Urinary bladder (tissue), 4 donors: ENCODE data around the gene WDR38. TPM values are rescaled to one million over a fixed set of nuclear protein-coding genes. Genes with fewer than 3 reads are reported as not detected.

Experiments
- DNase-seq: peaks from one replicate; pipeline ENCODE4 v3.0.0-alpha.2; 2015; ENCODE audit errors: extremely low spot score
- H3K27ac ChIP-seq: one replicate; pipeline ENCODE4 v1.5.1; 2013; ENCODE audit warnings: low read depth, mild to moderate bottlenecking, moderate library complexity
- H3K36me3 ChIP-seq: one replicate; pipeline ENCODE4 v1.6.1; 2013; ENCODE audit warnings: mild to moderate bottlenecking, moderate library complexity; ENCODE audit not compliant: insufficient read depth
- H3K4me1 ChIP-seq: one replicate; pipeline ENCODE4 v1.6.1; 2013; ENCODE audit warnings: mild to moderate bottlenecking, moderate library complexity; ENCODE audit not compliant: insufficient read depth
- H3K4me3 ChIP-seq: one replicate; pipeline ENCODE4 v1.5.1; 2013; ENCODE audit warnings: low read depth, low read length
- WGBS: extraction: QIAGEN DNeasy Blood & Tissue Kit; methylation state at CpG from one replicate; pipeline ENCODE4 v1.1.7; 2013; 5-methylcytosine and 5-hydroxymethylcytosine counted together
- polyA plus RNA-seq: library from polyadenylated mRNA; stranded (reverse); fragments of 200-250 nt; gene quantifications from one replicate; pipeline ENCODE4 v1.2.3, GENCODE V29; 2013
- small RNA-seq: library from RNA; depleted of rRNA; stranded (forward); fragments of <200 nt; gene quantifications from one replicate; pipeline ENCODE3, GENCODE V24; 2014
- total RNA-seq: library from RNA; depleted of rRNA; stranded (reverse); fragments of >200 nt; gene quantifications from one replicate; pipeline ENCODE4 v1.2.3, GENCODE V29; 2014
- donor health status: healthy with polysubstance abuse.
- donor health status: healthy.

WDR38 gene
- total and polyA plus RNA-seq, 2 donors = not detected

DNA sequence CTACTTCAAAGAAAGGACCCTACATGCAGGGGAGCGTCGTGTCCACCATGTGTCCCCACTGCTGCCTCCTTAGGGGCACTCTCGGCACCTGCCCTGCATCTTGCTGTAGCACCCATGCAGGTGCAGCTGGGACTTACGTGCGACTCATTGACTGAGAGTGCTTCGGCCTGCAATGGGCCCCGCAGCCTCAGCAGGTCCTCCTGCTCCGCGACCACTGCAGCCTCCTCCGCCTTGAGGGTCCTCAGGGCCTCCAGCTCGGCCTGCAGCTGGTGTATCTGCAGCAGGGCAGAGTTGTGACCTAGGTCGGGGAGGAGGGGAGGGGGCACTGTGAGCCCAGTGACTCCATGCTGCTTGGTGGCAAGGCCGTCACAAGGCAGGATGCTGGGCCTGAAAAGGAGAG, 35.7 kb downstream of the WDR38 start:
- no peak for DNase-seq
- WGBS = 96% methylated on average over 13 of the region's 13 CpGs
- Histone ChIP-seq H3K36me3 (peaks cover 3% of the 10 kb centered on the region), H3K4me1 (no peaks in the 10 kb centered on the region), H3K27ac (no peak overlapping the region), H3K4me3 (no peak overlapping the region)

DNA sequence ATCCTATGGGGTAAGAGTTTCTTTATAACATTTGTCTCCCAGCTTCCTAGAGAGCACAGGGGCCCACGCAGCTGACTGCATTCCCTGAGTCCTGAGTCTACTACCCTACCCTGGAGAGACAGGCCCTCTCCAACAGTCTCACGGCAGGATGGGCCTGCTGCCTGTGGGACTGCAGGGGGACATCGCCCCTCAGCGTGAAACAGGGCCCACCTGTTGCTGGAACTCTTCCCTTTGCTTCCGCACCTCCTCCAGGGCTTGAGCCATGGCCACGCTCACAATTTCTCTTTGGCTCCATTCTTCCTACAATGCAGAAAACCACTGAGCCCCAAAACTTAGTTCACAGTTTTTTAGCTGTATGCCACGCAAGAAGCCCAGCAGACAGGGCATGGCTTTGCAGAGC, 36.9 kb downstream of the WDR38 start:
- no peak overlapping the region for H3K4me3 ChIP-seq
- H3K4me1 ChIP-seq = no peaks in the 10 kb centered on the region
- H3K36me3 ChIP-seq = peaks cover 3% of the 10 kb centered on the region
- WGBS = 95% methylated on average over 7 of the region's 7 CpGs
- no peak overlapping the region for H3K27ac ChIP-seq
- DNase-seq = no peak

GRCh38 chr9:124894035-124894740, 40.9 kb downstream of the WDR38 start:
- Histone ChIP-seq H3K4me3 (no peak overlapping the region), H3K27ac (no peak overlapping the region), H3K4me1 (no peaks in the 10 kb centered on the region), H3K36me3 (peaks cover under 1% of the 10 kb centered on the region)
- WGBS = 80% methylated on average over 9 of the region's 9 CpGs
- DNase-seq = no peak

GRCh38 chr9:124894741-124895170, 41.5 kb downstream of the WDR38 start:
- Histone ChIP-seq H3K4me3 (no peak overlapping the region), H3K27ac (no peak overlapping the region), H3K4me1 (no peaks in the 10 kb centered on the region), H3K36me3 (peaks cover 2% of the 10 kb centered on the region)
- no peak for DNase-seq

- 92% methylated on average over 6 of the region's 6 CpGs for WGBS
- H3K27ac ChIP-seq = no peak overlapping the region
- H3K4me1 ChIP-seq = no peaks in the 10 kb centered on the region
- DNase-seq = no peak
- no peak overlapping the region for H3K4me3 ChIP-seq
- H3K36me3 ChIP-seq = peaks cover 2% of the 10 kb centered on the region
Measured at GRCh38 chr9:124897570-124898460, 44.6 kb downstream of the WDR38 start.

DNA sequence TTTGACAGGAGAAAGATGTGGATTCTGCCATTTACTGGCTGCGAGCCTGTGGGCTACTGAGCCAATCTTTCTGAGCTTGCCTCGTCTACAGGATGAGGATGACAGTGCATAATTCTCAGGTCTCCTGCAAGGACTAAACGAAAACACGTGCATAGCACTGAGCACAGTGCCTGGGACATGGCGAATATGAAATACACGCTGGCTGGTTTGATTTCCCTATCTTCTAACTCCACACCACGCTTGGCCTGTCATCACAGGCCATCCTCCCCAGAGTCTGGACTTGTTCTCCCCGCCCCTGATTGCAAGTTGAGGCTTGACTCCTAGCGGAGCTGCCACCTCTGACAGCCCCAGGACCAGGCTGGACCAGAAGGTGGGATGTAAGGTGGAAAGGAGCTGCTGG, 46.6 kb downstream of the WDR38 start:
- peaks cover 2% of the 10 kb centered on the region for H3K36me3 ChIP-seq
- WGBS = 87% methylated on average over 9 of the region's 9 CpGs

DNA sequence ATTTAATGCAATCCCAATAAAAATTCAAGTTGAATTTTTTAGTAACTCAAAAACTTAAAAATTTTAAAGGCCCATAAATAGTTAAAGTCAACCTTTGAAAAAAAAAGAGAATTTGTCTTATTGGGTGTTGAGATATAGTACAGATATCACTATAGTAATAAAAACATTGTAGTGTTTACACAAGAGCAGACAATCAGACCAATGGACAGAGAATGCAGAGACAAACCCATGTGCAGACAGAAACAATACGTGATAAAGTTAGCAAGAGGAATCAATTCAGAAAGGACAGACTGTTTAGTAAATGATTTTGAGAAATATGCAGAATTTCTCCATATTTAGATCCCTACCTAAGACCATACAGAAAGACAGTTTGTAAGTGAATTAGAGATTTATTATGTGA, 53.7 kb downstream of the WDR38 start:
- H3K27ac ChIP-seq = no peak overlapping the region
- 39% methylated on average over 1 of the region's 1 CpG for WGBS
- DNase-seq = no peak
- H3K36me3 ChIP-seq = peaks cover 5% of the 10 kb centered on the region
- H3K4me1 ChIP-seq = no peaks in the 10 kb centered on the region
- no peak overlapping the region for H3K4me3 ChIP-seq

More for the DNA sequence above, 46.6 kb downstream of the WDR38 start:
- no peaks in the 10 kb centered on the region for H3K4me1 ChIP-seq
- DNase-seq = no peak
- no peak overlapping the region for H3K4me3 ChIP-seq
- H3K27ac ChIP-seq = no peak overlapping the region

Small RNA genes lying within 50 kb of the gene (small RNA-seq; reads per million reads assigned to genes)
- gene RNU4-82P = not detected

Other genes starting within 250 kb of the WDR38 start
- 1.4 TPM for gene NR6A1, start 82.1 kb upstream of the WDR38 start, total RNA-seq
- 0.29 TPM for gene NR6A1, start 82.1 kb upstream of the WDR38 start, polyA plus RNA-seq
- gene OLFML2A, start 76.3 kb upstream of the WDR38 start, total RNA-seq = 40.2 TPM
- gene OLFML2A, start 76.3 kb upstream of the WDR38 start, polyA plus RNA-seq = 36.8 TPM
- gene RPL35, start 8.5 kb downstream of the WDR38 start, total RNA-seq = 1,117 TPM
- 2,692 TPM for gene RPL35, start 8.5 kb downstream of the WDR38 start, polyA plus RNA-seq
- gene ARPC5L, start 8.7 kb downstream of the WDR38 start, total RNA-seq = 8.8 TPM
- gene ARPC5L, start 8.7 kb downstream of the WDR38 start, polyA plus RNA-seq = 30.3 TPM
- 17.7 TPM for gene GOLGA1, start 87.6 kb downstream of the WDR38 start, total RNA-seq
- 14.2 TPM for gene GOLGA1, start 87.6 kb downstream of the WDR38 start, polyA plus RNA-seq